Activated CD4-positive, alpha-beta T cell treated with anti-CD3 and anti-CD28 coated beads, Interleukin-2, amount 50 U/mL, for 16 hours (primary cell): ENCODE results near the gene PNMA8B.
A peak's percentile ranks its signal among the peaks of the same experiment; 100 is the strongest.

Experiments used
- DNase-seq: peaks from one replicate; pipeline ENCODE4 v3.0.0-alpha.2; 2020

The PNMA8B gene

GRCh38 chr19:46486358-46486757 lies 9.3 kb downstream of the PNMA8B start:
- DNase-seq, result no peak

- no peak for DNase-seq
Observed at GRCh38 chr19:46484656-46485055, 11.0 kb downstream of the PNMA8B start.

- no peak for DNase-seq
Observed at GRCh38 chr19:46482631-46483030, 13.0 kb downstream of the PNMA8B start.

GRCh38 chr19:46481947-46482346 lies 13.7 kb downstream of the PNMA8B start:
- DNase-seq, result no peak

- DNase-seq, result no peak
Observed at GRCh38 chr19:46481223-46481848, 14.3 kb downstream of the PNMA8B start.

GRCh38 chr19:46480415-46480814 lies 15.3 kb downstream of the PNMA8B start:
- no peak for DNase-seq

- peak; percentile 23 for DNase-seq
Observed at GRCh38 chr19:46478356-46478986, 17.2 kb downstream of the PNMA8B start.

GRCh38 chr19:46475986-46476385 lies 19.7 kb downstream of the PNMA8B start:
- no peak for DNase-seq

GRCh38 chr19:46474211-46474610 lies 21.5 kb downstream of the PNMA8B start:
- DNase-seq, result no peak

- no peak for DNase-seq
Observed at GRCh38 chr19:46472592-46472991, 23.1 kb downstream of the PNMA8B start.

GRCh38 chr19:46471811-46472543 lies 23.7 kb downstream of the PNMA8B start:
- no peak for DNase-seq

GRCh38 chr19:46471116-46471733 lies 24.4 kb downstream of the PNMA8B start, which contains the start of gene PNMA8A:
Gene PNMA8A, minus strand, starts transcription at chr19:46471563. Its CDS starts 528 bp downstream, at chr19:46471035.
- DNase-seq, result no peak

GRCh38 chr19:46470376-46470775 lies 25.3 kb downstream of the PNMA8B start:
- no peak for DNase-seq

GRCh38 chr19:46469541-46470185 lies 26.0 kb downstream of the PNMA8B start:
- no peak for DNase-seq

GRCh38 chr19:46466536-46467196 lies 29.0 kb downstream of the PNMA8B start:
- DNase-seq, result peak; percentile 48

- DNase-seq, result no peak
Observed at GRCh38 chr19:46463516-46463915, 32.2 kb downstream of the PNMA8B start.

- no peak for DNase-seq
Observed at GRCh38 chr19:46461537-46461936, 34.1 kb downstream of the PNMA8B start.

- no peak for DNase-seq
Observed at GRCh38 chr19:46460981-46461380, 34.7 kb downstream of the PNMA8B start.

- DNase-seq, result no peak
Observed at GRCh38 chr19:46460055-46460454, 35.6 kb downstream of the PNMA8B start.

GRCh38 chr19:46456930-46457329 lies 38.7 kb downstream of the PNMA8B start:
- no peak for DNase-seq

GRCh38 chr19:46454244-46454643 lies 41.4 kb downstream of the PNMA8B start:
- DNase-seq, result no peak

- no peak for DNase-seq
Observed at GRCh38 chr19:46453661-46454060, 42.0 kb downstream of the PNMA8B start.

GRCh38 chr19:46452186-46452585 lies 43.5 kb downstream of the PNMA8B start:
- DNase-seq, result no peak
